GM21576 (cell line): ENCODE results near the gene CCDC178.

Experiments used
- ATAC-seq: cut with Tn5 transposase; IDR thresholded peaks from one replicate; pipeline ENCODE4 v1.9.1; 2021; ENCODE audit warnings: mild to moderate bottlenecking, moderate library complexity; ENCODE audit not compliant: unreplicated experiment

The CCDC178 gene

GRCh38 chr18:32929213-32929612 is 511.3 kb downstream of the CCDC178 start:
- ATAC-seq, result no peak

DNA sequence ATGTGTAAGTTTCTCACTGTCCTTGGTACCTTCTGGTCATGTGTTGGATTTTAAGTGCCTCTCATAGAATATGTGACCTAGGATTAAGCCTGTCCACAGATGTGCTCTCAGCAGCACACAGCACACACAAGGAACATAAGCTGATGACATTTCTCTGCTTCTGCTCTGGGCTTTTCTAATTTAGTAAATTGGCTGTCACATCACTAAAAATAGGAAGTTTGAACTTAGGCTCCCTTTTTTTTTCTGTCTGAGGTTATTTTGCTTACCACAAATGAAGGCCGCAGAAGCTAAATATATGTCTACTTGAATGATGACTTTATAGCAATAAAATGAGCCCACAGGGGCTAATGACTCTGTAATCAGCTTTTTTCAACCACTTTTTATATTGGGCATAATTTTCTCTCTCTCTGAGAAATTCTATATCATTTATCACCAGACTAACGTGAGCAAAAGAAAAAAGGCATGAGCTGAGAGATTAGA is 517.5 kb downstream of the CCDC178 start:
- ATAC-seq, result peak; percentile 42

GRCh38 chr18:32920796-32921787 is 519.4 kb downstream of the CCDC178 start:
- no peak for ATAC-seq

DNA sequence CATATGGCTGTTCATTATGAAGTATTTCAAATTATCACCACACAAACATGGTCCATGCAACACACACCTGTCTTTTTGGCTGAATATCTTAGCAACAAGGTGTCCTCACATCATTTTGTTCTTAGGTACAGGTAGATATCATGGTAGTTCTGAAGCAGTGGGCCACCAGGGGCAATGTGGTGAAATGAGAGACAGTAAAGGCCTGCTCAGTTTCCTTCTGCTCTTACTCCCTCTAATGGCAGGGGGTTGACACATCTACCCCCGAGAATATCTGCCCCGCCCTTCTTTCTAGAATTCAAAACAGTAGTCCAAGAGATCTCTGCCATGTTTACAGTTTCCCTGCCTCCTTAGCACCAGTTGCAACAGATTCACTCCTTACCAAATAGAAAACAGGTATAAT is 520.7 kb downstream of the CCDC178 start:
- peak; percentile 94 for ATAC-seq

DNA sequence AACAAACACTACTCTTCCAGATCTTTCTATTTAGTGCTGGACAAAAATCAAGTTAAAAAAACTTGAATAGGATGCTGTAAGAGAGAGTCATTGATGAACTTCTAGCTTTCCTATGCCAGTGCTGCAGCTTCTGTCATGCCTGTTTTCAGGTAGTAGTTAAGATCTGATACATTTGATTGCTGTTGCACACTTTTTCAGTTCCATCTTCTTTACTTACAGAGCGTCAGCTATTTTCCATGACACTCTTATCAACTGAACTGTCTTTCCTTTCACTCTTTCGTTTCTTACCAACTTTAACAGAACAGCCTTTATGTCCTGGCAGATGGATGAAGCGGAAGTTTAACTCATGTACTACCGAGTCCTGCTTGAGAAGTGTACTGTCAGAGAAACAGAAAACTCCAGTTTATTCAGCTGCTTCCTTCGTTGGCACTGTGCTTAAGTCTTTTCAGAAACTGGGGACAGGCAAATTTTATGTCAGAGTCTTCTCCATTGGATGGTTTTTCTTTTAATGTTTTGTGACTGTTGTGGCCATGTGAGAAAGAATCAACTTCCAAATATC is 521.8 kb downstream of the CCDC178 start:
- no peak for ATAC-seq

DNA sequence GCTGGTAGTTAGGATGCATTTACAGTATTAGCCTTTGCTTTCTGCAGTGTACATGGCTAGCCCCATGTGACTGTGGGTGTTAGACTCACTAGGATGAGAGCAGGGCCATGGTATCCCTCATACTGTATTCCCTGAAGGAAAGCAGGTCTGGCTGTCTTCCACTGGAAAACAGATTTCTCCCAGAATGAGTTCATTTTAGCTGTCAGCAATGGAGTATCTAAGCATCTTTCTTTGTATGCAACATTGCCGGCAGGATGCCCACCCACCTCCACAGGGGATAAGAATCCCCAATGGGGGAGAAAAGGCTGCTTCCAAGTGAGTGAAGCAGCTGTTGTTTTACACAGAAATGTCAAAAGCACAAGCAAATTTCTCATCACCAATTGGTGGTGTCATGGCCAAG is 525.0 kb downstream of the CCDC178 start:
- ATAC-seq, result no peak

GRCh38 chr18:32911660-32912284 is 528.7 kb downstream of the CCDC178 start:
- ATAC-seq, result no peak

- ATAC-seq, result no peak
These were observed 529.7 kb downstream of the CCDC178 start for GRCh38 chr18:32910694-32911296.

DNA sequence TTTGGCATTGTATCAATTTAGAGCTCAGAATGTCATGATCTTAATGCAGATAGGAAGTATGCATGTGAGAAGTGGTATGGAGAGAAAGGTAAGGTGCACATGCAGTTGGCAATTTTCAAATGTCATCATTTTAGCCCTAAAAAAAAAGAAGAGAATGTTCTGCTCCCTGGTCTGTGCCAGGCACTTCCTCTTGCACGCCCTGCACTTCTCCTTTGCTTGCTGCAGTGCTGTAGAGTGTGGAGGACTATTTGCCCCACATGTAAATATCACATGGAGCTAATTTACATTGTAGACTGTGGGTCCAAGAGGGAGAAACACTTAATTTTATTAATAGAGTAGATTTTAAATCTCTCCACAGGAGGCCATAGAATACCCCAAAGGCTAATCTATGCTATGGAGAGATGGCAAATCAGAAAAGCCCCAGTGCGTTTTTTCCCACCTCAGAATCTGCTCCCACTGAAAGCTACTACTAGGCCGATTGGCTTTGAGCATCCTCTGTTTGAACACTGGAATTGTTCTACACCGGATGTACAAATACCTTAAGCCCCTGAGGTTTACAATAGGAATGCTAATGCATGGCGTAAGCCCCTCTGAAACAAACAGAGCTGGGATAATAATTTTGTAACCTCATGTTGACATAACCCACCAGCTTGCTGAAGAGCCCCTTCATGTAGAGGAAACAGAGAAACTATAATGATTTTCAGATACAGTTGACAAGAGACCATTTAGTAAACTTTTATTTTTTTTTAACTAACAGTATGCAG is 530.5 kb downstream of the CCDC178 start:
- ATAC-seq, result no peak

- ATAC-seq, result no peak
These were observed 532.1 kb downstream of the CCDC178 start for GRCh38 chr18:32908424-32908805.

- ATAC-seq, result no peak
These were observed 532.7 kb downstream of the CCDC178 start for GRCh38 chr18:32907648-32908423.

- ATAC-seq, result no peak
These were observed 533.3 kb downstream of the CCDC178 start for GRCh38 chr18:32907311-32907585.

- no peak for ATAC-seq
These were observed 533.8 kb downstream of the CCDC178 start for GRCh38 chr18:32906506-32907310.

DNA sequence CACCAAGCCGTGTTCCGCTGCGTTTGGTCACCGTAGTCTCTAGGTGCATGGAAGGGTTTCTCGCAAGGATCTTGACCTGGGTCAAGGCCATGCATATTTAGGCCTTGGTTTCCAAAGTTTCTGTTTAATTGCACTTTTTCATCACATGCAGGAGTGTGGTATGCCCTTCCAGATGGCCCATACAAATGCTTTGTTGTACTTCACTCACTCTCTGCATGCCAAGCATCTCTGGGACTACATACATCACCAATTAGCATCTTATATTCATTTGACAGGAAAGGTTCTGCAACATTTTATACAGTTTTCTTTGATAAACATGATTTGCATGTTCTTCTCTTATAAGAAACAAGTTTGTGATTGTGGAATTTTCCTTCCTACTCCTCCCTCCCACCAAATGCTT is 534.9 kb downstream of the CCDC178 start:
- no peak for ATAC-seq

GRCh38 chr18:32902568-32903330 is 537.8 kb downstream of the CCDC178 start:
- no peak for ATAC-seq

DNA sequence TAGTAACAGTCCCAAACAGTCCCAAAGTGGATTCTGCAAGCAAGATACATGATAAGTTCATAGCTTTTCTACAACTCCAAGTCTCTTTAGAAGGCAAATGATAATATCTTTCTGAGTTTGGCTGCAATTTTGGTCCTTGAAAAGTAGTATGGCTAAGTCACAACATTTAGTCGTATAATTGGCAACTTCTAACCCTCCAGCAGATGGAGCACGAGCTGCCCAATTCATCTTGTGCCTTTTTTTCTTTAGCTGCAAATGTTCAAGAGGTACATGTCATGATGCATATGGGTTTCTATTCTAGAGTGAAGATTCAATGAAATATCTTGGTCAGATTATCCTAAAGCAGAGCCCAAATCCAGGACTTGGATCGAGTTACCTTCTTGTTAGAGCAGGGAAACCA is 540.7 kb downstream of the CCDC178 start:
- no peak for ATAC-seq

- no peak for ATAC-seq
These were observed 543.6 kb downstream of the CCDC178 start for GRCh38 chr18:32896776-32897547.

GRCh38 chr18:32893915-32894314 is 546.6 kb downstream of the CCDC178 start:
- ATAC-seq, result no peak
